Measurements from ENCODE around the gene RUNX1.

GRCh38 chr21:34788879-34789278 is 260.2 kb downstream of the RUNX1 start:
- TF ChIP-seq TAF1 (IDR thresholded peaks at IDR 0.05; ENCODE audit: borderline replicate concordance, low read depth, low read length) (no peak), POLR2AphosphoS5 (IDR thresholded peaks at IDR 0.05; ENCODE audit: low read depth, low read length) (no peak), POLR2A (IDR thresholded peaks at IDR 0.05; ENCODE audit: low read depth, low read length) (no peak)
